Brain microvascular endothelial cell (primary cell): ENCODE measurements around the gene FOXJ3.

Source experiments
- DNase-seq: peaks from one replicate; pipeline ENCODE4 v3.0.0-alpha.2; 2020
- H3K27ac ChIP-seq: fragments of 250-450 bp; sonication (Bioruptor Pico); 2 replicates; pipeline ENCODE4 v1.5.1; 2020; ENCODE audit warnings: mild to moderate bottlenecking, moderate library complexity
- H3K27me3 ChIP-seq: fragments of 250-450 bp; sonication (Bioruptor Pico); replicated peaks from 2 replicates; pipeline ENCODE4 v1.5.1; 2020; ENCODE audit warnings: mild to moderate bottlenecking
- H3K36me3 ChIP-seq: fragments of 250-450 bp; sonication (Bioruptor Pico); replicated peaks from 2 replicates; pipeline ENCODE4 v1.5.1; 2020; ENCODE audit warnings: mild to moderate bottlenecking
- H3K4me3 ChIP-seq: 2 replicates; pipeline ENCODE4 v1.5.1; 2011; ENCODE audit warnings: low read depth, mild to moderate bottlenecking, control low read depth, low read length, moderate library complexity
- in situ Hi-C: cut with HindIII; loops from 2 replicates; pipeline ENCODE4 v1.10.0; 2017; ENCODE audit warnings: low sequenced_read_pairs, low pct_ligation_motif_present
- TF ChIP-seq, protein P1 (sequence below): IDR thresholded peaks from 2 replicates; pipeline ENCODE4 v1.5.1; 2011; ENCODE audit warnings: low read depth, mild to moderate bottlenecking, moderate library complexity, low read length, control low read depth, inconsistent platforms; ENCODE audit errors: missing control alignments

The FOXJ3 gene

DNA sequence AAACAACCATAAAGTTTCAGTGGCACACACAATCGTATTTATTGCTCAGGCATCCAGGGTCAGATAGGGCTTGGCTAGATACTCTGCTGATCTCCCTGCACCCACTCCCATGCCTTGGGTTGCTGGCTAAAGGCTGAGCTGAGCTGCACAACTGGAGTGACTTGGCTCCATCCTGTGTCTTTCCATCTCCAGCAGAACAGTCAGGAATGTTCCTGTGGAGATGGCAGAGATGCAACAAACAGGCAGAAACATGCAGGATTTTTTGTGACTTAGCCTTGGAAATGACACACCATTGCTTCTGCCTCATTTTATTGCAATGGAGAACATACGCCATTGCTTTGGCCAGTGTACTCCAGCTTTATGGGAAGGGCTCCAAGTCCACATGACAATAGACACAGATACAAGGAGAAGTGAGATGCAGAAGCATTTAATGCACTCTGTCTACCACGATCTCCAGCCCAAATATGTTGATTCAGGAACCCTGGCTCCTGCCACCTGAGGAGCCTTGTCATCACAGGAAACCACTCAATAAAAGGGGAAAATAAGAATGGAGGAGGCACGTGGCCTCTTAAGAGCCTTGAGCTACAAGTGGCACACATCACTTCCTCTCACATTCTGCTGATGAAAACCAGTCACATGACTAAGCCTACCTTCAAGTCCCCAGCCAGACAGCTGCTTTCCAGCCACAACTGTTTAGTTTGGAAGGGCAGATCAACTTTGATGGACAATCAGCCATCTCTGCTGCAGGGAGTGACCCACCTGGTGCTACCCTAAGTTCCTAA is 191.9 kb downstream of the FOXJ3 start:
- in situ Hi-C loops: no loop called here
- no peaks in the 10 kb centered on the region for H3K36me3 ChIP-seq
- no peak overlapping the region for H3K27ac ChIP-seq
- DNase-seq: no peak
- TF ChIP-seq, protein P1, sequence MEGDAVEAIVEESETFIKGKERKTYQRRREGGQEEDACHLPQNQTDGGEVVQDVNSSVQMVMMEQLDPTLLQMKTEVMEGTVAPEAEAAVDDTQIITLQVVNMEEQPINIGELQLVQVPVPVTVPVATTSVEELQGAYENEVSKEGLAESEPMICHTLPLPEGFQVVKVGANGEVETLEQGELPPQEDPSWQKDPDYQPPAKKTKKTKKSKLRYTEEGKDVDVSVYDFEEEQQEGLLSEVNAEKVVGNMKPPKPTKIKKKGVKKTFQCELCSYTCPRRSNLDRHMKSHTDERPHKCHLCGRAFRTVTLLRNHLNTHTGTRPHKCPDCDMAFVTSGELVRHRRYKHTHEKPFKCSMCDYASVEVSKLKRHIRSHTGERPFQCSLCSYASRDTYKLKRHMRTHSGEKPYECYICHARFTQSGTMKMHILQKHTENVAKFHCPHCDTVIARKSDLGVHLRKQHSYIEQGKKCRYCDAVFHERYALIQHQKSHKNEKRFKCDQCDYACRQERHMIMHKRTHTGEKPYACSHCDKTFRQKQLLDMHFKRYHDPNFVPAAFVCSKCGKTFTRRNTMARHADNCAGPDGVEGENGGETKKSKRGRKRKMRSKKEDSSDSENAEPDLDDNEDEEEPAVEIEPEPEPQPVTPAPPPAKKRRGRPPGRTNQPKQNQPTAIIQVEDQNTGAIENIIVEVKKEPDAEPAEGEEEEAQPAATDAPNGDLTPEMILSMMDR: no peak
- H3K27me3 ChIP-seq: peaks cover 17% of the 10 kb centered on the region
- H3K4me3 ChIP-seq: no peak overlapping the region

DNA sequence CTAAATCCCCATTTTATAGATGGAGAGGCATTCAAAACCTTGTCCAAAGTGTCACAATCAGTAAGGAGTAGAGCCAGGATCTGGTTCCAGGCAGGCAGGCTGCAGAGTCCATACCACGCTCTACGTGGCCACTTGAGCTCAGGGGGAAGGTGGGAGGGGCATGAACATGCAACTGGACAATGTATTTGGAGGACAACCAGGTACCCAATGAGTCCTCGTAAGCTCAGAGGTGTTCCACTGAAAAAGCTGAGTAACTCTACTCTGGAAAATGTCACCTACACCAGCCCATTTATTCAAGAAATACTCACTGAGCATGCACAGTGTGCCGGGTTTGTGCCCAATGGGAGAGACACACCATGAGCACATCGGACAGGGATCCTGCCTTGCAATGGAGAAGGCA is 193.1 kb downstream of the FOXJ3 start:
- no peak overlapping the region for H3K27ac ChIP-seq
- in situ Hi-C loops: no loop called here
- peaks cover 18% of the 10 kb centered on the region for H3K27me3 ChIP-seq
- TF ChIP-seq, protein P1: no peak
- DNase-seq: no peak
- H3K4me3 ChIP-seq: no peak overlapping the region
- no peaks in the 10 kb centered on the region for H3K36me3 ChIP-seq

DNA sequence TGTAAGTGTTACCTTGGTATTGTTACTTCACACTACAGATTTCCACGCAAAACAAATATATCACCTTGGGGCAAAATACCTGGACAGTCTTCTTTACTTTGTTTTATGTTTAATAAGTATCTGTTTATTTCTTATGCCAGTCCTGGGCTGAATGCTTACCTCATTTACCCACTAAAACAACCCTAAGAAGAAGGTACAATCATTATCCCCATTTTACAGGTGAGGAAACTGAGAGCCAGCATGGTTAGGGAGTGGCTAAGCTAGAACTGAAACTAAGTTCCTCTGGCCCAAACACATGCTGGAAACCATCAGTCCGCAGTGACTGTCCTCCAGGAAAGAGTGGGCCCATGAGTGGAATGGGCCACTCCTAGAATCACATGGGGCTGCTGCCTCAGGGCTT is 194.8 kb downstream of the FOXJ3 start:
- DNase-seq: no peak
- H3K27ac ChIP-seq: no peak overlapping the region
- in situ Hi-C loops: no loop called here
- H3K4me3 ChIP-seq: no peak overlapping the region
- no peaks in the 10 kb centered on the region for H3K36me3 ChIP-seq
- TF ChIP-seq, protein P1: no peak
- H3K27me3 ChIP-seq: peaks cover 14% of the 10 kb centered on the region

DNA sequence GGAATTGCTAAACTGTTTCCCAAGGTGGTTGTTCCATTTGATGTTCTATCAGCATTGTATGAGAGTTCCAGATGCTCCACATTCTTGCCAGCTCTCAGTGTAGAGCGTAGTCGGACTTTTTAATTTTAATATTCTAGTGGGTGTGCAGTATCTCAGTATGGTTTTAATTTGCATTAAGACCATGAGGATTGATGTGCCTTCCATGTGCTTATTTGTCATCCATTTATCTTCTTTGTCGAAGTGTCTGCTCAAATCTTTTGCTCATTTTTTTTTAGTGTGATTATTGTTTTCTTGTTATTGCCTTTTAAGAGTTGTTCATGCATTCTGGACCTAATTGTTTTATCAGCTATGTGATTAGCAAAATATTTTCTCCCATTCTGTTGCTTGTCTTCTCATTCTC is 195.6 kb downstream of the FOXJ3 start:
- in situ Hi-C loops: no loop called here
- Histone ChIP-seq H3K4me3 (no peak overlapping the region), H3K36me3 (no peaks in the 10 kb centered on the region), H3K27ac (no peak overlapping the region), H3K27me3 (peaks cover 14% of the 10 kb centered on the region)
- DNase-seq: no peak
- TF ChIP-seq, protein P1: no peak

DNA sequence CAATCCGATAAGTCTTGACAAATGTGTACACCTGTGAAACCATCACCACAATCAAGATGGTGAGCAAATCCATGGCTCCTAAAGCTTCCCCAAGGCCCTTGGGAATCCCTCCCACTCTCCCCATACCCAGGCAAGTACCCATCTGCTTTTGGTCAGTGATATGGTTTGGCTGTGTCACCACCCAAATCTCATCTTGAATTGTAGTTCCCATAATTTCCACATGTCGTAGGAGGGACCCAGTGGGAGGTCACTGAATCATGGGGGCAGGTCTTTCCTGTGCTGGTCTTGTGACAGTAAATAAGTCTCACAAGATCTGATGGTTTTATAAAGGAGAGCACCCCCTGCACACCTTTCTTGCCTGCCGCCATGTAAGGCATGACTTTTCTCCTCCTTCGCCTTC is 196.4 kb downstream of the FOXJ3 start:
- TF ChIP-seq, protein P1: peak; percentile 4
- no peak overlapping the region for H3K4me3 ChIP-seq
- H3K36me3 ChIP-seq: no peaks in the 10 kb centered on the region
- no peak for DNase-seq
- H3K27me3 ChIP-seq: peaks cover 7% of the 10 kb centered on the region
- in situ Hi-C loops: no loop called here
- no peak overlapping the region for H3K27ac ChIP-seq

DNA sequence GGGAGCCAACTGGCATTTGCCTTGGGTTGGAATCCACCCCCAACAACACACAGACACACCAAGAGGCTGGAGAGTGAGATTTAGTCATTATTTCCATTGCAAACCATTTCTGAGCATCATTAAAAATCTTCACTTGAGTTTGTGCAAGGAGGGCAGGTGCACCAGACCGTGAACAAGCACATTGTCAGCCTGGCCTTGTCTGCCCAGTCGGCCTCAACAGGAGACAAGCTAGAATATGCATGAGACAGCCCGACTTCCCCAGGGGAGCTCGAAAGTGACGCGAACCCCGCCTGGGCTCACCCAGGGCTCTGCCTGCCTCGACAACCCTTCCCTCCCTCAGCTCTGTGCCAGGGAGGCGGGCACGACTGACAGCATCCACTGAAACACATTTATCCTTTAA is 197.3 kb downstream of the FOXJ3 start:
- peaks cover 6% of the 10 kb centered on the region for H3K27me3 ChIP-seq
- H3K4me3 ChIP-seq: no peak overlapping the region
- DNase-seq: no peak
- in situ Hi-C loops: no loop called here
- no peak overlapping the region for H3K27ac ChIP-seq
- TF ChIP-seq, protein P1: no peak
- no peaks in the 10 kb centered on the region for H3K36me3 ChIP-seq
